Measurements from ENCODE around the gene NR4A3.

GRCh38 chr9:99863955-99864354, 42.3 kb downstream of the NR4A3 start:
- no peak for TF ChIP-seq GABPA (IDR thresholded peaks at IDR 0.05; ENCODE audit: low read depth)
- no peak for TF ChIP-seq MXI1 (IDR thresholded peaks at IDR 0.05; ENCODE audit: low read depth, low read length)
- no peak for TF ChIP-seq CTCF (IDR thresholded peaks at IDR 0.05)
- no peak for TF ChIP-seq SMC3 (IDR thresholded peaks at IDR 0.05; ENCODE audit: low read depth, low read length)
- no peak for TF ChIP-seq EP300 (IDR thresholded peaks at IDR 0.05; ENCODE audit: borderline replicate concordance in 1 of 2, low read depth in 1 of 2, low read length in 1 of 2)
- TF ChIP-seq POLR2AphosphoS5 (IDR thresholded peaks at IDR 0.05; ENCODE audit: low read depth, low read length): no peak
- no peak for TF ChIP-seq TAF1 (IDR thresholded peaks at IDR 0.05; ENCODE audit: borderline replicate concordance, low read depth, low read length)
- no peak for TF ChIP-seq REST (IDR thresholded peaks at IDR 0.05; ENCODE audit: low read depth, low read length)
- TF ChIP-seq ZBTB33 (IDR thresholded peaks at IDR 0.05; ENCODE audit: borderline replicate concordance, low read depth): no peak
- no peak for TF ChIP-seq ELF1 (IDR thresholded peaks at IDR 0.05)
- TF ChIP-seq PBX3 (IDR thresholded peaks at IDR 0.05): no peak
- no peak for TF ChIP-seq RCOR1 (IDR thresholded peaks at IDR 0.05; ENCODE audit: low read length)
